Adrenal gland (tissue), 5 donors: ENCODE results near the gene CYB561.

Experiments used
- CTCF ChIP-seq, 6 experiments: fragments of 450-650 bp in 4 of 6; fragments of 200-600 bp in 2 of 6; sonication (generic) in 1 of 6; IDR thresholded peaks; 1 replicate in 5 of 6; 2 replicates in 1 of 6; pipeline versions ENCODE4 v1.5.1 to v1.8.0; 2016 to 2021; ENCODE audit warnings: antibody characterized with exemption in 6 of 6, mild to moderate bottlenecking in 2 of 6, moderate library complexity in 1 of 6
- POLR2A ChIP-seq, 2 donors: fragments of 450-650 bp; IDR thresholded peaks; one replicate each; pipeline ENCODE4 v1.6.1; 2017; ENCODE audit warnings: antibody characterized with exemption in 2 of 2, mild to moderate bottlenecking in 2 of 2, moderate library complexity in 1 of 2
- donor health status: DM: no; HTN: no; CAD: no.

DNA sequence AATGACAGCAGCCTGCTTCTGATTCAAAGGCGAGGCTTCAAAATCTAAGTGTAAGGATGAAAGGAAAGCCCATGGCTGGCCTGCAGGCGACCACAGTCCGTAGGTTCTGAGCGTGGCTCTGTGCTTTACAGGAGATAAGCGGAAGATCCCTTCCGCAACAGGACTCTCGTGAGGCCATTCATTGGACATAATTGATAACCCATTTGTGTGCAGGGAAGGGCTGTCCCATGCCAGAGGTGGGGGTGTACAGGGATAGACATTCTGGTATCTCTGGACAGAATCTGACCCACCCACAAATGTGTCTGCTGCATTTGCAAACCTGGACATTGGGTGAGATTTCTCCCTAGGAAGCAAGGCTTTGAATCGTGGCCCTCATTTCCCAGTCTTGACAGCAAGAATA lies 4.0 kb downstream of the CYB561 start:
- no peak for TF ChIP-seq CTCF (IDR thresholded peaks at IDR 0.05)
- TF ChIP-seq POLR2A (IDR thresholded peaks at IDR 0.05): no peak
